Spleen (tissue), 11 donors: ENCODE data around the gene C11orf21. TPM values are rescaled to one million over a fixed set of nuclear protein-coding genes. Genes with fewer than 3 reads are reported as not detected.

Experiments
- DNase-seq: peaks from one replicate; pipeline ENCODE4 v3.0.0-alpha.2; 2020
- H3K27ac ChIP-seq, 8 donors: fragments of 200-600 bp; sonication (generic) in 7 of 8; 1 replicate in 4 of 8; 2 replicates in 4 of 8; pipeline versions ENCODE4 v1.5.0 to v1.8.0; 2016 to 2021; ENCODE audit warnings: inconsistent platforms in 4 of 8, mild to moderate bottlenecking in 4 of 8, moderate library complexity in 1 of 8
- H3K27me3 ChIP-seq, 7 donors: fragments of 200-600 bp; sonication (generic) in 6 of 7; replicated peaks in 1 of 7; 1 replicate in 4 of 7; 2 replicates in 3 of 7; pipeline versions ENCODE4 v1.5.0 to v1.8.0; 2016 to 2021; ENCODE audit warnings: inconsistent platforms in 3 of 7, mild to moderate bottlenecking in 1 of 7
- H3K36me3 ChIP-seq, 6 donors: fragments of 200-600 bp; sonication (generic) in 5 of 6; 1 replicate in 4 of 6; 2 replicates in 2 of 6; pipeline versions ENCODE4 v1.5.0 to v1.8.0; 2016 to 2021; ENCODE audit warnings: inconsistent platforms in 2 of 6
- H3K4me1 ChIP-seq, 6 donors: fragments of 200-600 bp; sonication (generic) in 5 of 6; 1 replicate in 3 of 6; 2 replicates in 3 of 6; pipeline versions ENCODE4 v1.5.0 to v1.8.0; 2016 to 2021; ENCODE audit warnings: inconsistent platforms in 3 of 6
- H3K4me3 ChIP-seq, 8 donors: fragments of 200-600 bp; sonication (generic) in 7 of 8; 1 replicate in 4 of 8; 2 replicates in 4 of 8; pipeline versions ENCODE4 v1.5.0 to v1.8.0; 2016 to 2021; ENCODE audit warnings: inconsistent platforms in 4 of 8, mild to moderate bottlenecking in 4 of 8, moderate library complexity in 2 of 8
- H3K9me3 ChIP-seq, 8 donors: fragments of 200-600 bp; sonication (generic) in 7 of 8; 1 replicate in 4 of 8; 2 replicates in 4 of 8; pipeline versions ENCODE4 v1.5.0 to v1.8.0; 2016 to 2021; ENCODE audit warnings: inconsistent platforms in 4 of 8
- CTCF ChIP-seq, 11 experiments: fragments of 200-600 bp in 7 of 11; fragments of 450-650 bp in 4 of 11; sonication (generic) in 4 of 11; IDR thresholded peaks in 8 of 11; conservative IDR thresholded peaks in 3 of 11; 1 replicate in 7 of 11; 2 replicates in 4 of 11; pipeline versions ENCODE4 v1.4.0 to v1.8.0; 2016 to 2021; ENCODE audit warnings: antibody characterized with exemption in 11 of 11, inconsistent platforms in 4 of 11, mild to moderate bottlenecking in 1 of 11
- POLR2A ChIP-seq, 3 donors: fragments of 450-650 bp; IDR thresholded peaks; one replicate each; pipeline ENCODE4 v1.5.1; 2017; ENCODE audit warnings: antibody characterized with exemption in 3 of 3, mild to moderate bottlenecking in 1 of 3
- POLR2AphosphoS5 ChIP-seq, 3 donors: sonication (generic); formaldehyde crosslinking; IDR thresholded peaks; one replicate each; pipeline ENCODE4 v1.5.1; 2017; ENCODE audit warnings: antibody characterized with exemption in 3 of 3
- WGBS, 5 donors: extraction: QIAGEN DNeasy Blood & Tissue Kit in 3 of 5; methylation state at CpG; one replicate each; pipeline versions ENCODE4 v1.1.5 to v1.1.7; 2013 to 2018; 5-methylcytosine and 5-hydroxymethylcytosine counted together
- intact Hi-C: fragments of 100-400 bp; cut with DNase I; formaldehyde crosslinking; loops from one replicate; pipeline ENCODE4 v1.15.0; 2023; ENCODE audit warnings: low total_unique reads
- polyA plus RNA-seq, 3 donors: library from polyadenylated mRNA; stranded (reverse); fragments of 200-250 nt; gene quantifications; one replicate each; pipeline ENCODE4 v1.2.1, GENCODE V29; 2013
- total RNA-seq, 7 donors: library from RNA; depleted of rRNA in 3 of 7; stranded (reverse); fragments of >200 nt in 3 of 7; fragmentation: NEBNext Ultra II Directional in 4 of 7; extraction: Animal tissue kit (Norgen Biotek cat#: 25700) in 4 of 7; gene quantifications; one replicate each; pipeline versions ENCODE4 v1.1.0 to v1.2.1, GENCODE V29; 2016 to 2021
- donor health status: healthy with polysubstance abuse.
- donor health status: DM: no; HTN: no; CAD: no; lungs with moderate emphysema.
- donor health status: DM: no; HTN: no; CAD: no.
- donor health status: Bipolar disorder and iron deficiency.
- donor health status: healthy.
- donor health status: DM: no; HTN: no; CAD: no.
- donor health status: DM: yes; HTN: yes; CAD: no.

The C11orf21 gene
- total and polyA plus RNA-seq, 10 donors = 8.6 to 24.9 (median 17.1) TPM

- peak; percentile 61 for DNase-seq
- whole genome bisulfite sequencing, 5 donors = 81 to 89% (median 86%) methylated on average over 19 to 26 of the region's 26 CpGs
- Histone ChIP-seq H3K36me3 (no peaks in the 10 kb centered on the region), H3K27ac (no peak overlapping the region), H3K9me3 (no peaks in the 10 kb centered on the region), H3K4me1 (peaks cover 6 to 11% (median 8%) of the 10 kb centered on the region in 6 donors), H3K4me3 (no peak overlapping the region), H3K27me3 (peaks cover 0 to 8% (median 0%) of the 10 kb centered on the region in 7 donors)
- no peak for TF ChIP-seq POLR2AphosphoS5 (IDR thresholded peaks at IDR 0.05)
- TF ChIP-seq CTCF (IDR thresholded peaks at IDR 0.05 in 8 of 11, conservative IDR thresholded peaks at IDR 0.05 in 3 of 11) = no peak
- TF ChIP-seq POLR2A (IDR thresholded peaks at IDR 0.05) = no peak
- intact Hi-C loops = no loop called here
Observed at GRCh38 chr11:2260491-2261364, 41.0 kb downstream of the C11orf21 start.

GRCh38 chr11:2259897-2260451 is 41.7 kb downstream of the C11orf21 start:
- no peak for DNase-seq
- Histone ChIP-seq H3K27me3 (peaks cover 0 to 8% (median 0%) of the 10 kb centered on the region in 7 donors), H3K9me3 (peaks cover 0 to under 1% (median 0%) of the 10 kb centered on the region in 8 donors), H3K4me1 (peaks cover 0 to 4% (median under 1%) of the 10 kb centered on the region in 6 donors), H3K27ac (no peak overlapping the region), H3K36me3 (no peaks in the 10 kb centered on the region), H3K4me3 (no peak overlapping the region)
- intact Hi-C loops = no loop called here
- 73 to 85% (median 76%) methylated on average over 8 to 12 of the region's 12 CpGs for WGBS, 5 donors
- TF ChIP-seq POLR2AphosphoS5 (IDR thresholded peaks at IDR 0.05) (no peak), POLR2A (IDR thresholded peaks at IDR 0.05) (no peak), CTCF (IDR thresholded peaks at IDR 0.05 in 8 of 11, conservative IDR thresholded peaks at IDR 0.05 in 3 of 11) (no peak)

- peak; percentile 65 for DNase-seq
- Histone ChIP-seq H3K27me3 (peaks cover 0 to 8% (median 0%) of the 10 kb centered on the region in 7 donors), H3K9me3 (peaks cover 0 to 6% (median 0%) of the 10 kb centered on the region in 8 donors), H3K4me1 (no peaks in the 10 kb centered on the region), H3K4me3 (no peak overlapping the region), H3K36me3 (no peaks in the 10 kb centered on the region), H3K27ac (no peak overlapping the region)
- TF ChIP-seq POLR2AphosphoS5 (IDR thresholded peaks at IDR 0.05) (no peak), POLR2A (IDR thresholded peaks at IDR 0.05) (no peak), CTCF (IDR thresholded peaks at IDR 0.05 in 8 of 11, conservative IDR thresholded peaks at IDR 0.05 in 3 of 11) (no peak)
- intact Hi-C loops = no loop called here
- WGBS, 5 donors = 71 to 90% (median 83%) methylated on average over 8 of the region's 8 CpGs
Observed at GRCh38 chr11:2259466-2259830, 42.3 kb downstream of the C11orf21 start.
